HG03060 (cell line): ENCODE results near the gene PDXDC1.
"Not testable (repeated sequence)": the region's sequence is repeated elsewhere in the genome, so short reads cannot be mapped to it uniquely, and the experiment has no call there.

Experiments
- ATAC-seq: cut with Tn5 transposase; IDR thresholded peaks from one replicate; pipeline ENCODE4 v1.9.1; 2021; ENCODE audit warnings: low read depth, moderate number of reproducible peaks; ENCODE audit not compliant: unreplicated experiment

Gene PDXDC1

GRCh38 chr16:15034266-15035162 is 59.7 kb downstream of the PDXDC1 start:
- ATAC-seq = no peak

- no peak for ATAC-seq
Observed at GRCh38 chr16:15035163-15035729, 60.4 kb downstream of the PDXDC1 start.

- no peak for ATAC-seq
Observed at GRCh38 chr16:15037003-15037402, 62.2 kb downstream of the PDXDC1 start.

DNA sequence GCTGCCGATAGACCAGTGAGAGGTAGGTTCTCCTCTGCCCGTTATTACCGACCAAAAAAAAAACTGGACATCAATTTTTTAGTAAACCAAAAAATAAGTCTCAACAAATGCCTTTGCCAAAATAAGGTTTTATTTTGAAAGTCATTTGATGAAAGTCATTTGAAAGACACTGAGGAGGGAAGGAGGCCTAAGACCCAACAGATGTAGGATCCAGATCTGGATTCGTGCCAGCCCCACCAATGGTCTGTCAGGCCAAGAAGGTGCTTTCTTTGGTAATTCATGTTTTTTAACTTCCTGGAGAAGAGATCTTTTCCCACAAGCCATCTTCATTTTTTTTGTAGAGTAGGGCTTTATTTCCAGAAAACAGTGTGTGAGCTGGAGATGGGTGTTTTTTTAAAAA is 62.9 kb downstream of the PDXDC1 start:
- no peak for ATAC-seq

DNA sequence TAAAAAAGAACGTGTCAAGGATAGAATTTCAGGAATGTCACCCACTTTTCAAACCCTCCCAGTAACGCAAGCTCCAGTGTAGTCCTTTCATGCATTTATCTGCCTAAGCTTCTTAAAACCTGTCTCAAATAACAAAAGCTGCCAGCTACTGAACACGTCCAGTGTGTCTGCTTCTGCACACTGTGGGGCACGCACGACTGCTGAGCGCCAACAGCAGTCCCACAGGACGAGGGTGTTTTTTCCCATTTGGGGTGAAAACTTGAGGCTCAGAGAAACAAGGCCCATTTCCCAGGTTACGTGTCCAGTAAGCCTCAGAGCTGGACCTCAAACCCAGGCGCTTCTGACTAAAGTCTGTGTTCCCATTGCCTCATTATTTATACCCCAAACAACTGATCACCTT is 63.9 kb downstream of the PDXDC1 start:
- no peak for ATAC-seq

GRCh38 chr16:15041271-15042004 is 66.6 kb downstream of the PDXDC1 start:
- ATAC-seq = no peak

GRCh38 chr16:15043344-15043743 is 68.5 kb downstream of the PDXDC1 start:
- ATAC-seq = no peak

GRCh38 chr16:15044286-15044685 is 69.5 kb downstream of the PDXDC1 start:
- ATAC-seq = no peak

- ATAC-seq = not testable (repeated sequence)
Observed at GRCh38 chr16:15045270-15045669, 70.4 kb downstream of the PDXDC1 start.

DNA sequence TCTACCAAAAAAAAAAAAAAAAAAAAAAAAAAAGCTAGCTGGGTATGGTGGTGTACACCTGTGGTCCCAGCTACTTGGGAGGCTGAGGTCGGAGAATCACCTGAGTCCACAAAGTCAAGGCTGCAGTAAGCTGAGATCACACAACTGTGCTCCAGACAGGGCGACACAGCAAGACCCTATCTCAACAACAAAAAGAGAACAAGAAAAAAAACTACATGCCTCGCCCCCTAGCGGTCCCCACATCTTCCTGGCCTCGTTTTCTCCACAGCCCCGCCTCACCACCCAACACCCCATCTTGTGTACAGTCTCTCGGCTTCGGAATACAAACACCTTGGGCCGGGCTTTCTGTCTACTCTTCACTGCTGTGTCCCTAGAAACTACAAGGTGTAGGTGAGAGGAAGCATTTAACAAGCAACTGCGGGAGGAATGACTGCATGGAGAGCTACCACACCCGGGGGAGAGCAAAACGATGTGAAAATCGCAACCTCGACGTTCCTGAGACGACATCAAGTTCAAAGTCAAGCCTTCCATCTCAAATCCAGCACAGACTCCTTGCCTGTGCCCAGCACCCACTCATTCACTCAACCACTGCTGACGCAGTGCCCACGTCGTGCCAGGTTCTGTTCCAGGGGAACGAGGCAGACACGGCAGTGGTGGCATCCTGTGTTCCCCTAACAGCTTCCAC is 72.0 kb downstream of the PDXDC1 start:
- ATAC-seq = no peak

DNA sequence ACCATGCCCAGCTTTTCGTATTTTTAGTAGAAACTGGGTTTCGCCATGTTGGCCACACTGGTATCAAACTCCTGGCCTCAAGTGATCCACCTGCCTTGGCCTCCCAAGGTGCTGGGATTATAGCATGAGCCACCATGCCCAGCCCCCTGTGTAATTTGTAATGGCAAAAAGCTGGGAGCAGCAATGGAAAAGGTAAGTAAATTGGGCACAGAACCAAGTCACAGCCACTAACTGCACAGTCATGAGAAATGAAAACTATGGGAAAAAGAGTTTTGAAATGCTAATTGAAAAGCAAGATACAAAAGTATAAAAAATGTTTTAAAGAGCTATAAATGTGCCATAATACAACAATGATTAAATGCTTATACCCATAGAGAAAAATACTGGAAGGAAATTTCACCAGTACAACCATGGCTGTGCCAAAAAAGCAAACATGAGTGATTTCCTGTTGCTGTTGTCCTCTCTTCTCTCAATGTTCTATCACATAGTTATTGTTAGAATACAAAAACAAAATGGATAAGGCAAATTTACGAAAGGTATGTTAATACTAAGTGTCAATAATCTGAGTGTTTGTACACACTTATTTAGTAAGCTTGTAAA is 74.9 kb downstream of the PDXDC1 start:
- no peak for ATAC-seq

- ATAC-seq = not testable (repeated sequence)
Observed at GRCh38 chr16:15050440-15050839, 75.6 kb downstream of the PDXDC1 start.

DNA sequence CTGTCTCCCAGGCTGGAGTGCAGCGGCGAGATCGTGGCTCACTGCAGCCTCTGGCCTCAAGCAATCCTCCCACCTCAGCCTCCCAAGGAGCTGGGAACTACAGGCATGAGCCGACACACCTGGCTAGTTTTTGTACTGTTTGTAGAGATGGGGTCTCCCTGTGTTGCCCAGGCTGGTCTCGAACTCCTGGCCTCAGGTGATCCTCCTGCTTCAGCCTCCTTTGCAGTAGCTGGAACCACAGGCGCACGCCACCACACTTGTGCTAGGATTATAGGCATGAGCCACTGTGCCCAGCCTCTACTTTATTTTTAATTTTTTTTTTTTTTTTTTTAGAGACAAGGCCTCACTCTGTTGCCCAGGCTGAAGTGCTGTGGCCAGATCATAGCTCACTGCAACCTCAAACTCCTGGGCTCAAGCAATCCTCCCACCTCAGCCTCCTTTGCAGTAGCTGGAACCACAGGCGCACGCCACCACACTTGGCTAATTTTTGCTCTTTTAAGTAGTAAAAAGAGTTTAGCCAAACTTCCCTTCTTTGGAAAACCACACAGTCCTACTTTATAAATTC is 76.6 kb downstream of the PDXDC1 start:
- ATAC-seq = no peak

DNA sequence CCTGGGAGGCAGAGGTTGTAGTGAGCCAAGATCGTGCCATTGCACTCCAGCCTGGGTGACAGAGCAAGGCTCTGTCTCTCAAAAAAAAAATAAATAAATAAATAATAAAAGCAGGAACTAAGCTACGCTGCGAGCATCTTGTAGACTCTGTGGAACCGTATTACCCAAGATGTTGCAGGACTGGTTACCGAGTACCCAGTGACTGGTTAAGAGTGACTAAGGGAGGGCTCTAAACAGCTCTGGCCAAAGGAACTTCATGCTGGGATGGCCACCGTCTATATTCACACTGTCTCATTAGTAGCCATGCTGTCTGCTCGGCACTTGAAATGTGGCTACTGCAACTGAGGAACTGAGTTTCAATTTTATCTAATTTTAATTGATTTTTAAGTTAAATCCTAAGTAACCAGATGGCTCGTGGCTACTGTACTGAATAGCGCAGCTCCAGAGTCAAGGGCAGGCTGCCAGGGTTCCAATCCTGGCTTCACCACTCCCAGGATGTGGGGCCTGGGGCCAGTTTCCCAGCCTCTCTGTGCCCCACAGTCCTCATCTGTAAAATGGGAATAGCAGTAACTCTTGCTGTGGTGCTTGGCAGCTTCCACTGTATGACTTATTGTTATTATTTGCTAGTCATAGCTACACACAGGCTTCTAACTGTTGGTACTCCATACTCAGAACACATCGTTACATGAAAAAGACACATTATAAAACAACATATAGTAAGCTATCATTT is 78.1 kb downstream of the PDXDC1 start:
- ATAC-seq = no peak

- ATAC-seq = no peak
Observed at GRCh38 chr16:15053904-15054303, 79.1 kb downstream of the PDXDC1 start.

DNA sequence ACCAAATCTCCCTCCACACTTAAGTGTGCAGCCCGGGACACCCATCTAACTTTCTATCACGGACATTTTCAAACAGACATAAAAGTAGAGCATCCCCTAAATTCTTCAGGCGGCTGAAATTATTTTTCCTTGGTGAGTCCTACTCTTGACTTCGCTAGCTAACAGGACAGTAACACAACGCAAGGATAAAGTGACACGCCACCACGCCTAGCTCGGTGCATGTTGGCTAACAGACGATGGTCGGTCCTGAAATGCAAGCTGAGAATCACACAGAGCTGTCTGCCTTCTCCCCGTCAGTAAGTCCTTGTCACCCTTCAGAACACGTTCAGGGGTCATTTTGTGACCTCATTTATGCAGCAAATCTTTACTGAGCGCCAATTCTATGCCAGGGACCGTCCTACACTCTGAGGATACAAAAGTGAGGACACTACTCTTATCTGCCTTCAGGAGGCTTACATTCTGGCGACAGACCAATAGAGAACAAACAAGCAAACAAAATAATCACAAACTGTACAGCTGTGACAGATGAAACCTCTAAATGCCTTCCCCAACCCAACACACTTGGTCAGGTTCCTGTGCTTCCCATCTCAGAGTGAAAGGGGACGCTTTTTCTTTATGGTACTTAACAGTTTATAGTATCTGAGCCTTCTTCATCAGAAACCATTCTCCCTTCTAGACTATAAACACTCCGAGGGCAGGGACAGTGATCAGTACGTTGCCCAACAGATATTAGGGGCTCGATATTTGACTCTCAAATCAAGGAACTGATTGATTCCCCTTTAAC is 79.7 kb downstream of the PDXDC1 start:
- ATAC-seq = no peak

DNA sequence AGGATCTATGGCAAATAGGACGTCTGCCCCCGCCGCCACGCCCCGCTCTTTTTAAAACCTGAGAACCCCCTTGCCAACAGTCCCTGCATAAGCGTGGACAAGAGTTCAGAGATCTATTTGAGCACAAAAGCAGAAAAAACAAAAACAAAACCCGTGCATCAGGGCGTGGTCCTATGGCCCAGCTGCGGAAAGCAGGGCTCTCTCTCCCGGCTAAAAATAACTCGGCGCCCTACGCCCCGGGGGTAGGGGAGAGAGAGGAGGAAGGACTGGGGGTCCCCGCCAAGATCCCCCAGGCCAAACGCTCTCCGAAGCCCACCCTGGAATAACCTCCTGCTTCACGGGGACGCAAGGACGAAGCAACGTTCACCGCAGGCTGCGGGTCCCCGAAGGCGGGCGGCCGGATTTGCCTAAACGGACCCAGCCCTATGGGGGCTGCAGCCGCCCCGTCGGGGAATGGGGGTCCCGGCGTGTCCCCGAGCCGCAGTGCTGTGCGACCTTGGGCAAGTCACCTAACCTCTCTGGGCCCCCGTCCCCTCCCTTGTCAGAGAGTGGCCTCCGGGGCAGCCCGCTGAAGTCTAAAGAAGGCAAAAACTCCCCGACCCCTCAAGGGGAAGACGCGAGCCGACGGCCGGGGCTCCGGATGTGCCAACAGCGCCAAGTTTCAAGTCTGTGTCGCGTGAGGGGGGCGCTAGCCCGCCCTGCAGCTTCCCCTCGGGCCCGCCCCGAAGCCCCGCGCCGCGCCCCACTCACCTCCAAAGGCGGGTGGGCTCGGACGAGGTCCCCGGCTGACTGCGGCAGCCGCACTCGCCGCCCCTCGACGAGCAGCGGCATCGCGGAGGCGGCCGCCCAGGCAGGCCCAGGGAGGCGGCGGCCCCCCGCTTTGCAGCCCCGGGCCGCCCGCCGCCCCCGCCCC is 80.6 kb downstream of the PDXDC1 start:
- ATAC-seq = peak; percentile 40
